NT2/D1 (cell line): Measurements from ENCODE around the gene OPCML.

Source experiments
- SUZ12 ChIP-seq: IDR thresholded peaks from 2 replicates; pipeline ENCODE4 v1.6.1; 2011; ENCODE audit not compliant: insufficient read length, insufficient read depth; ENCODE audit errors: extremely low read depth
- YY1 ChIP-seq: IDR thresholded peaks from 2 replicates; pipeline ENCODE4 v1.6.1; 2011; ENCODE audit not compliant: insufficient read length, insufficient read depth
- ZNF274 ChIP-seq: IDR thresholded peaks from 2 replicates; pipeline ENCODE4 v1.6.1; 2011; ENCODE audit warnings: mild to moderate bottlenecking, low read depth, low read length

- TF ChIP-seq ZNF274 (no peak), YY1 (no peak), SUZ12 (no peak)
These were observed 266.7 kb downstream of the OPCML start for GRCh38 chr11:133265530-133266035.
